Adipocyte (in vitro differentiated cells): ENCODE results near the gene KRT32.
A peak's percentile ranks its signal among the peaks of the same experiment; 100 is the strongest.

Experiments used
- DNase-seq: peaks from one replicate; pipeline ENCODE4 v3.0.0-alpha.2; 2015; ENCODE audit warnings: low read depth
- H3K27me3 ChIP-seq: replicated peaks from 2 replicates; pipeline ENCODE4 v1.7.0; 2013; ENCODE audit warnings: mild to moderate bottlenecking, low read length, moderate library complexity; ENCODE audit not compliant: control insufficient read depth, insufficient read depth
- H3K36me3 ChIP-seq: 2 replicates; pipeline ENCODE4 v1.7.0; 2013; ENCODE audit warnings: low read length, mild to moderate bottlenecking, moderate library complexity; ENCODE audit not compliant: control insufficient read depth, insufficient read depth, severe bottlenecking
- H3K4me1 ChIP-seq: 2 replicates; pipeline ENCODE4 v1.7.0; 2013; ENCODE audit warnings: mild to moderate bottlenecking, low read length, moderate library complexity; ENCODE audit not compliant: control insufficient read depth, insufficient read depth
- H3K4me3 ChIP-seq: 2 replicates; pipeline ENCODE4 v1.7.0; 2013; ENCODE audit warnings: mild to moderate bottlenecking, low read length, moderate library complexity
- H3K9ac ChIP-seq: 2 replicates; pipeline ENCODE4 v1.7.0; 2013; ENCODE audit warnings: mild to moderate bottlenecking, low read length, moderate library complexity
- H3K9me3 ChIP-seq: 2 replicates; pipeline ENCODE4 v1.7.0; 2013; ENCODE audit warnings: mild to moderate bottlenecking, low read length, moderate library complexity; ENCODE audit not compliant: control insufficient read depth

The KRT32 gene

DNA sequence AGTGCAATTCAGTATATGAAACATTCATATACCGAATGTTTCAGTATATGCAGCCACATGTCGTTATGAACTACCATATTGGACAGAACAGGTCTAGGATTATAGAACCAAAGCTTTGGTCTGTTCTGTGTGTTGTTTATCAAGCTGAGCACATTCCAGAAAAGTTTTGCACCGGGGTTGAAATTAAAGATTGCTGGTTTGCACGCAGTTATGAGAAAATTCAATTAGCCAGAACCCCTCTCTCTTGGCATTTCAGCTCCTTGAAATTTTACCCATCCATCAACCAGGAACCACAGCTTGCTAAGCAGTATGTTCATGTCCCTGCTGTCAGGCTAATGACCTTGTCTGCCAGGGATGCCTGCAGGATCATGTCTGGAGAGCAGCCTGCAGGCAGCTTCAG is 9.5 kb downstream of the KRT32 start:
- Histone ChIP-seq H3K9me3 (no peaks in the 10 kb centered on the region), H3K36me3 (no peaks in the 10 kb centered on the region), H3K4me3 (no peak overlapping the region), H3K9ac (no peak overlapping the region), H3K4me1 (peaks cover 13% of the 10 kb centered on the region), H3K27me3 (peaks cover 54% of the 10 kb centered on the region)
- DNase-seq: no peak

DNA sequence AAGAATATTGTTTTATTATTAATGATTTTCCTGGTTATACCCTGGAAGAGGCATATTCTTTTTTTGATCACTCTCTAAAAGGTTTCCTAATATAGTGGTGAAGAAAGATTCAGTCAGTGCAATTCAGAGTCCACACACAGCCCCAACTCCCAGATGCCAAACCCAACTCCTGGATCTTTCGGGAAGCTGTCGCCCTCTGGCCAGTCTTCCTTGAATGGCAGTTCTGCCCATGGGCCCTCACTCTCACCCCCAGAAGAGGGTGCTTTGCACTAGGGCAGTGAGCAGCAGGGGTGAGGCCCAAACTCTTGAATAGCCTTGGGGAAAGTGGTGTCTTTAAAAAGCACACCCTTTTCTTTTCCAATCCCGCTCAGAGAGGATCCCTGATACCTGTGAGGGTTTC is 11.0 kb downstream of the KRT32 start:
- Histone ChIP-seq H3K4me1 (peaks cover 13% of the 10 kb centered on the region), H3K36me3 (no peaks in the 10 kb centered on the region), H3K4me3 (no peak overlapping the region), H3K9me3 (peaks cover 7% of the 10 kb centered on the region), H3K27me3 (peaks cover 49% of the 10 kb centered on the region), H3K9ac (no peak overlapping the region)
- no peak for DNase-seq

DNA sequence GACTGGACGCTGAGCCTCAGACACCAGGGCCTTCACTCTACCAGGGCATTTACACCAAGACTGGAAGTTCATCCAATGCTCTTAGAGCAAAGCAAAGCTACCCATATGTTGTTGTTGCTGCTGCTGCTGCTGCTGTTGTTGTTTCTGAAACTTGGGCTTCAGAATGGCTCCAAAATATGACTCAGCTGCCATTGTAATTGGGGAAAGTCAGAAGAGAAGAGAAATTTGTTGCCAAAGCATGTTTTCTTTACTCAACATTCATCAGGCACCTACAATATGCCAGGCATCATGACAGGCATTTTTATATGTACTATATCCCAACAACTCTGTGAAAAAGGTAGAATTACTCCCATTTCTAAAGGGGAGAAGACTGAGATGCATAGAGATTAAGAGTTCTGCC is 11.9 kb downstream of the KRT32 start:
- H3K4me1 ChIP-seq: peaks cover 13% of the 10 kb centered on the region
- H3K9ac ChIP-seq: no peak overlapping the region
- peaks cover 9% of the 10 kb centered on the region for H3K9me3 ChIP-seq
- H3K27me3 ChIP-seq: peaks cover 42% of the 10 kb centered on the region
- H3K36me3 ChIP-seq: no peaks in the 10 kb centered on the region
- peak; percentile 44 for DNase-seq
- H3K4me3 ChIP-seq: no peak overlapping the region

DNA sequence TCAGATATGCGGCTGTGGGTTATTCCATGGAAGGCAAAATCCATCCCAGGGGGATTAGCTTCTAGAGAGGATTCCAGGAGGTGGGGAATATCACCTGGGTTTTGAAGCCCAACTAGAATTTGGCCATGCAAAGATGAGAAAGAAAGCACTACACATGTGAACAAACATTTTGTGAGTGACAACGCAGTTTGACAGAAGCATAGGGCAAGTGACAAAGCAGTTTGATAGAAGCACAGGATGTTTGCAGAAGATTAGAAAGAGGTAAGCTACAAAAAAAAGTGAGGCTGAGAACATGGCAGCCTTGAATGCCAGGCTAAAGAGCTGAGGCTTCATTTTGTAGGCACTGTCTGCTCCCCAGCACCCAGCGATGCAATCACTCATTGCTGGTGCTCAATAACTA is 14.1 kb downstream of the KRT32 start:
- H3K4me1 ChIP-seq: peaks cover 23% of the 10 kb centered on the region
- no peak for DNase-seq
- H3K36me3 ChIP-seq: no peaks in the 10 kb centered on the region
- no peak overlapping the region for H3K4me3 ChIP-seq
- H3K9me3 ChIP-seq: peaks cover 9% of the 10 kb centered on the region
- H3K27me3 ChIP-seq: peaks cover 28% of the 10 kb centered on the region
- no peak overlapping the region for H3K9ac ChIP-seq

DNA sequence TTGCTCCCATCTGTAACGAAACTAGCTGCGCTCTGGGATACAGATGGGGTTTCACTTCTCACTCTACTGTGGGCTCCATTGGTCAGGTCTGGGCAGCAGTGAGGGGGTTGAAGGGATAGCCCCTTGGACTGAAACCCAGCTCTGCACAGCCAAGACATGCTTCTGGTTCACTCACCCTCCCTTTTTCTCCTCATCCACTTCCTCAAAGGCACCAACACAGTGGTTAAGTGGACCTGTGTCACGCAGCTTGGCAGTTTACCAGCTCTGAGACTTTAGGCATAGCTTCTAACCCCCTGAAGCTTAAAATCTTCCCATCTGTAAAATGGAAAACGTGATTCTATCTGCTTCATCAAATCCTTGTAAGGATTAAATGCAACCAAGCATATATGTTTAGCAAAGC is 14.9 kb downstream of the KRT32 start:
- Histone ChIP-seq H3K27me3 (peaks cover 24% of the 10 kb centered on the region), H3K36me3 (no peaks in the 10 kb centered on the region), H3K4me1 (peaks cover 30% of the 10 kb centered on the region), H3K9me3 (peaks cover 9% of the 10 kb centered on the region), H3K4me3 (no peak overlapping the region), H3K9ac (no peak overlapping the region)
- no peak for DNase-seq

DNA sequence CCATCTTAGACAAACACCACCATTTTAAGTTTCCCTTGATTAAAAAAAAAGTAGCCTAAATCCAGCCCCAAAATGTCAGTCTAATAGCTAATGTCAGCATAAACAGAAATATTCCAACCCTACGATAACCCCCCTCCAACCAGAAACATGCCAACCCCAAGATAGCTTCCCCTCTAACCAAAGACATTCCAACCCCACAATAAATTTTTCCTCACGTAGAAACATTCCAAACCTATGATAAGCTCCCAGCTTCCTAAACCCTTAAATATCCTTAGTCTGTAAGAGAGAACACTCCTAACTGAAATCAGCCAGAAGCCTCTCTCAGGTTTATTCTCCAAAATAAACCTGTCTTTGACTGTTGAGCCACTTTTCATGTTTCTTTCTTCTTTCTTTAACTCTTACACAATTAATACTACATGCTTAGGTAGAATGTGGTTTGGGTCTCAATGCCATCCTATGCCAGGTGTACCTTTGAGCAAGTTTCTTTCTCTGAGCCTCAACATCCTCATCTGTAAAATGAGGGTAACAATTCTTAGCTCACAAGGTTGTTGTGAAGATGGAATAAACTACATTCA is 15.9 kb downstream of the KRT32 start:
- Histone ChIP-seq H3K9me3 (peaks cover 9% of the 10 kb centered on the region), H3K9ac (no peak overlapping the region), H3K36me3 (no peaks in the 10 kb centered on the region), H3K4me3 (no peak overlapping the region), H3K27me3 (peaks cover 19% of the 10 kb centered on the region), H3K4me1 (peaks cover 39% of the 10 kb centered on the region)
- DNase-seq: no peak

DNA sequence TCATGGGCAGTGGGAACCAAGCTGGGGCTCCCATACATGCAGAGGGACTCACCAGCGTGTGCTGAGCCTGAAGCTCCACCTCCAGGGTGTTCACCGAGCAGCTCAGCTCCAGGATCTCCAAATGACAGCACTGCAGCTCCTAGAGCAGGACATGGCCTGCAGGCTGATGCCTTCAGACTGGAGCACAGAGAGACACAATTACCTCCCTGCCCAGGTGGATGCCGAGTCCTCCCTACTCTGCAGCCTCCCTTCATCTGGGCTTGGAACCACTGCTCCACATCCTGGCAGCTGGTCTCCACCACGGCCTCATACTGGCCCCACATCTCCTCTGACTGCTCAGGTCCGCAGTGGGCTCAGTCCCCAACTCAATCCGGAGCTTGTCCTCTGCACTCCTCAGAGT is 18.2 kb downstream of the KRT32 start:
- Histone ChIP-seq H3K36me3 (no peaks in the 10 kb centered on the region), H3K9ac (no peak overlapping the region), H3K4me1 (peaks cover 34% of the 10 kb centered on the region), H3K4me3 (no peak overlapping the region), H3K9me3 (peaks cover 9% of the 10 kb centered on the region), H3K27me3 (peaks cover 16% of the 10 kb centered on the region)
- no peak for DNase-seq

DNA sequence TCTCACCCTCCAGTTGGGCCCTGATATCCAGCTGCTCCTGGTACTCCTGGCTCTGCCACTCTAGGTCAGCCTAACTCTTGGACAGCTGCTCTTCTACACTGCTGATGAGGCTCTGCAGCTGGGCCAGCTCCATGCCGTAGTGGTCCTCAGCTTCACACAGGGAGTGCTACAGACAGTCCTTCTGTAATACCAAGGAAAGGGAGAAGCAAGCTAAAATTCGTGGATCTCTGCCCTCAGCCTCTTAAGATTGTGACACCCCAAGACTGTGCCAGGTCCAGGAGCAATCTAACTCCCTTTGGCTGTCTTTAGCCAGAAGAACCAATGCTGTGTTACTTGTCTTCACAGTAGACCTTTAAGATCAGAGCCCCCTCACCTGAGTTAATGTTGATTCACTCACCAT is 18.7 kb downstream of the KRT32 start:
- DNase-seq: no peak
- peaks cover 11% of the 10 kb centered on the region for H3K27me3 ChIP-seq

DNA sequence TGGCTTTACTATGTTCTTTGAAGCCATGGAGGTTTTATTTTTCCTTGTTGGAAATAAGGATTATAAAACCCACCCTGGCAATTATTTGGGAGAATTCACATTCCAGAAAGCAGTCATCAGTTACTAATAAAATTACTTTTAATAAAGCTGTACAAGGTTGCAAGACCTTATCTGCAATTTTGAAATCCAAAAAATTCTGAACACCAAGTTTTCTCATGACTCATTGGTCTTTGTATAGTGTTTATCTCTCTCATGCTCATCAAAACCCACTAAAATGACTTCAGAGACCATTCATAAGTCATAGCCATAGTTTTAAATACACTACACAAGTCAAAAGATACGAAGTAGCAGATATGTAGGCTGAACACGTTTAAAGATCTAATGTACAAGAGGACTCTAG is 20.4 kb downstream of the KRT32 start:
- Histone ChIP-seq H3K36me3 (no peaks in the 10 kb centered on the region), H3K4me1 (peaks cover 44% of the 10 kb centered on the region), H3K9me3 (peaks cover 8% of the 10 kb centered on the region), H3K9ac (no peak overlapping the region), H3K4me3 (peak overlapping the region; percentile 35), H3K27me3 (peaks cover 2% of the 10 kb centered on the region)
- DNase-seq: peak; percentile 40

More for the DNA sequence above, 18.7 kb downstream of the KRT32 start:
- H3K9me3 ChIP-seq: peaks cover 9% of the 10 kb centered on the region
- H3K4me1 ChIP-seq: peaks cover 37% of the 10 kb centered on the region
- no peak overlapping the region for H3K4me3 ChIP-seq
- no peaks in the 10 kb centered on the region for H3K36me3 ChIP-seq
- H3K9ac ChIP-seq: no peak overlapping the region

DNA sequence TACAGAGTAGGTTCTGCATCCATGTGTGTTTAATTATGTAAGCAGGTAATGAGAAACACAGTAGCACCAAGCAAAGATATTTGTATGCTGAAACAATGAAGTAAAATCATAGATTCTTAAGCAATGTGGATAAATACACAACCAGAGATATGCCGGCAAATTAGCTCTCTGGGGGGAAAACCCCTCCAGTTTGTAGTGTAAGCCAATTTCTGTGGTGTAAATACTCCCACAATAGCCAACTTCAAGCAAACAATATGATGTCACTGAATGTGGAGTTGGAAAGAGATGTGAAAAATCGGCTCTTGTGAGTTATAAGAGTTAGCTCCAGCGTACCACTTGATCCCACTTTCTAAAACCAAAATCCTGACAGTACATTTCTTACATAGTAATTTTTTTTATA is 22.5 kb downstream of the KRT32 start:
- H3K9ac ChIP-seq: no peak overlapping the region
- H3K9me3 ChIP-seq: no peaks in the 10 kb centered on the region

DNA sequence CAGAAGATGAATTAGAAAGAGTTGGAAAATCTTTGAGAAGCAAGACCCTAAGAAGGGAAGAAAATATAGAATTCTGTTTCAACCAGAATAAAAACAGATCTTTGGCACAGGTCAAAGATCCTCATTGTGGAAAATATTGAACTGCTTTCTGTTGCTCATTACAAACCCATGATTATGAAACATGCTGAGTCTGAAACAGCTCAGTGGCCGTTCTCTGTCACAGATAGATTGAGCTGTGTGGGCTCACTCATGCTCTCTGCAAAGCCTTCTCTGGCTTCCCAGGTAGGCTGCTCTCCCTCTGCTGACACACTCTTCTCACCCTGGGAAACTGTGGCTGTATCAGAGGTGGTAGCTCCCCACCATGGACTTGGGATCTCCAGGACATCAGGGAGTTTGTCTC is 23.0 kb downstream of the KRT32 start:
- H3K4me3 ChIP-seq: no peak overlapping the region
- H3K27me3 ChIP-seq: peaks cover 6% of the 10 kb centered on the region
- DNase-seq: peak; percentile 53
- no peak overlapping the region for H3K9ac ChIP-seq
- H3K4me1 ChIP-seq: peaks cover 47% of the 10 kb centered on the region
- no peaks in the 10 kb centered on the region for H3K9me3 ChIP-seq
- H3K36me3 ChIP-seq: no peaks in the 10 kb centered on the region

More for the DNA sequence above, 22.5 kb downstream of the KRT32 start:
- Histone ChIP-seq H3K4me1 (peaks cover 44% of the 10 kb centered on the region), H3K27me3 (peaks cover 6% of the 10 kb centered on the region), H3K36me3 (no peaks in the 10 kb centered on the region), H3K4me3 (no peak overlapping the region)
- no peak for DNase-seq

DNA sequence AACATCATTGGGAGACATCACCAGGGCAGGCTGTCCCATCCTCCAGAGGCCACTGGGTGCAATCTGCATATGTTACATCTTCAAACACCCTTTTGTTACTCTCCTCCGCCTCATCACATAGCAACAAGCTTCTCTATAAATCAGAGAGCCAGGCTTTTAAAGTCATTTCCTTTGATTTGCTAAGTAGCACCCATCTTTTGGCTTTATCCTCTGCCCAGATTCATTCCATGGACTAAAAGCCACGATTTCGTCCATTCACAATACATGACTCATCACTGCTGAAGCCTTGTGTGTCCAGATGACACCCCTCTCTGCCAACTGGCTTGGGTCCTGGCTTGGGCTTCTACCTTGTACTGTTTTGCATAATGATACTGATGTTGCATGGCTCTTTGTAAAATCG is 24.4 kb downstream of the KRT32 start:
- Histone ChIP-seq H3K9me3 (no peaks in the 10 kb centered on the region), H3K4me3 (no peak overlapping the region), H3K27me3 (peaks cover 6% of the 10 kb centered on the region), H3K4me1 (peaks cover 38% of the 10 kb centered on the region), H3K36me3 (no peaks in the 10 kb centered on the region), H3K9ac (no peak overlapping the region)
- peak; percentile 59 for DNase-seq
